Lung (tissue), 12 donors: ENCODE results near the gene CTNNBL1. TPM values are rescaled to one million over a fixed set of nuclear protein-coding genes. Genes with fewer than 3 reads are reported as not detected.

Experiments used
- ATAC-seq: fragments of 200-7000 bp; cut with Tn5 transposase; one replicate; pipeline ENCODE4 v1.9.1; 2020; ENCODE audit warnings: moderate number of reproducible peaks; ENCODE audit not compliant: insufficient read depth, low FRiP score
- DNase-seq, 3 donors: peaks; one replicate each; pipeline ENCODE4 v3.0.0-alpha.2; 2013 to 2017
- H3K27ac ChIP-seq, 2 donors: one replicate each; pipeline ENCODE4 v1.5.1; 2013; ENCODE audit warnings: mild to moderate bottlenecking in 2 of 2, moderate library complexity in 2 of 2, control low read depth in 1 of 2, inconsistent platforms in 1 of 2, low read depth in 1 of 2, low read length in 1 of 2
- H3K27me3 ChIP-seq, 3 donors: one replicate each; pipeline ENCODE4 v1.5.1; 2013; ENCODE audit warnings: low read length in 2 of 3; ENCODE audit not compliant: control insufficient read depth in 3 of 3, insufficient read depth in 3 of 3
- H3K36me3 ChIP-seq, 4 donors: one replicate each; pipeline ENCODE4 v1.5.1; 2013; ENCODE audit warnings: low read length in 4 of 4, mild to moderate bottlenecking in 1 of 4, moderate library complexity in 1 of 4; ENCODE audit not compliant: control insufficient read depth in 4 of 4, insufficient read depth in 4 of 4
- H3K4me1 ChIP-seq, 5 donors: one replicate each; pipeline ENCODE4 v1.5.1; 2013; ENCODE audit warnings: low read length in 5 of 5, mild to moderate bottlenecking in 2 of 5, moderate library complexity in 1 of 5; ENCODE audit not compliant: control insufficient read depth in 5 of 5, insufficient read depth in 5 of 5
- H3K4me3 ChIP-seq: one replicate; pipeline ENCODE4 v1.5.1; 2013; ENCODE audit warnings: mild to moderate bottlenecking, control low read depth, moderate library complexity
- H3K9ac ChIP-seq, 2 donors: one replicate each; pipeline ENCODE4 v1.5.1; 2013; ENCODE audit warnings: low read length in 2 of 2, control low read depth in 1 of 2; ENCODE audit not compliant: insufficient read depth in 1 of 2
- H3K9me3 ChIP-seq, 4 donors: one replicate each; pipeline ENCODE4 v1.5.1; 2013; ENCODE audit warnings: low read length in 3 of 4, mild to moderate bottlenecking in 1 of 4, moderate library complexity in 1 of 4; ENCODE audit not compliant: control insufficient read depth in 4 of 4, insufficient read depth in 3 of 4
- CTCF ChIP-seq: IDR thresholded peaks from 2 replicates; pipeline ENCODE4 v1.5.1; 2012; ENCODE audit warnings: mild to moderate bottlenecking; ENCODE audit errors: control extremely low read depth, extremely low read depth
- WGBS, 2 donors: extraction: QIAGEN DNeasy Blood & Tissue Kit; methylation state at CpG; one replicate each; pipeline ENCODE4 v1.1.7; 2013; 5-methylcytosine and 5-hydroxymethylcytosine counted together
- polyA plus RNA-seq, 2 donors: library from polyadenylated mRNA; stranded (reverse); fragments of 200-250 nt; gene quantifications; one replicate each; pipeline ENCODE4 v1.2.1, GENCODE V29; 2013
- total RNA-seq, 2 donors: library from RNA; depleted of rRNA in 1 of 2; stranded (reverse); fragments of >200 nt in 1 of 2; gene quantifications; one replicate each; pipeline ENCODE4 v1.2.1, GENCODE V29; 2014 to 2021
- donor health status: control.
- donor health status: control.
- donor health status: Bipolar disorder and iron deficiency.
- donor health status: healthy.
- donor health status: DM: yes; HTN: yes; CAD: no.

The CTNNBL1 gene
- total and polyA plus RNA-seq, 4 donors, result 38.9 to 53.1 (median 49.2) TPM

- no peak overlapping the region for H3K27ac ChIP-seq
- no peak overlapping the region for H3K4me3 ChIP-seq
- WGBS, 2 donors, result 74 to 85% methylated on average over 10 of the region's 10 CpGs
- H3K36me3 ChIP-seq, result peaks cover 7 to 33% (median 14%) of the 10 kb centered on the region in 4 donors
- ATAC-seq, result no peak
- no peak overlapping the region for H3K9ac ChIP-seq
- DNase-seq, result peak in 1 of 3 donors; percentile 13
- H3K9me3 ChIP-seq, result peaks cover 0 to 3% (median 0%) of the 10 kb centered on the region in 4 donors
- no peaks in the 10 kb centered on the region for H3K4me1 ChIP-seq
- no peak for TF ChIP-seq CTCF
- no peaks in the 10 kb centered on the region for H3K27me3 ChIP-seq
These were observed 163.3 kb downstream of the CTNNBL1 start for GRCh38 chr20:37856932-37857660.

GRCh38 chr20:37859406-37860171, 165.8 kb downstream of the CTNNBL1 start:
- ATAC-seq (no peak), DNase-seq (no peak)
- no peak overlapping the region for H3K27ac ChIP-seq
- H3K27me3 ChIP-seq, result no peaks in the 10 kb centered on the region
- no peak overlapping the region for H3K9ac ChIP-seq
- H3K4me1 ChIP-seq, result peaks cover 0 to 8% (median under 1%) of the 10 kb centered on the region in 5 donors
- no peak for TF ChIP-seq CTCF
- H3K4me3 ChIP-seq, result no peak overlapping the region
- WGBS, 2 donors, result 96 to 97% methylated on average over 15 of the region's 15 CpGs
- H3K36me3 ChIP-seq, result peaks cover 7 to 37% (median 12%) of the 10 kb centered on the region in 4 donors
- peaks cover 0 to 3% (median 0%) of the 10 kb centered on the region in 4 donors for H3K9me3 ChIP-seq

GRCh38 chr20:37863289-37863688, 169.5 kb downstream of the CTNNBL1 start:
- DNase-seq (no peak), ATAC-seq (no peak)
- 86 to 91% methylated on average over 5 of the region's 5 CpGs for WGBS, 2 donors
- TF ChIP-seq CTCF, result no peak
- Histone ChIP-seq H3K36me3 (peaks cover 7 to 40% (median 12%) of the 10 kb centered on the region in 4 donors), H3K9me3 (peaks cover 0 to 3% (median 0%) of the 10 kb centered on the region in 4 donors), H3K27ac (no peak overlapping the region), H3K4me3 (no peak overlapping the region), H3K4me1 (peaks cover 0 to 22% (median 8%) of the 10 kb centered on the region in 5 donors), H3K9ac (no peak overlapping the region), H3K27me3 (no peaks in the 10 kb centered on the region)
